Measurements from ENCODE around the gene FOXP1.

FOXP1 gene

DNA sequence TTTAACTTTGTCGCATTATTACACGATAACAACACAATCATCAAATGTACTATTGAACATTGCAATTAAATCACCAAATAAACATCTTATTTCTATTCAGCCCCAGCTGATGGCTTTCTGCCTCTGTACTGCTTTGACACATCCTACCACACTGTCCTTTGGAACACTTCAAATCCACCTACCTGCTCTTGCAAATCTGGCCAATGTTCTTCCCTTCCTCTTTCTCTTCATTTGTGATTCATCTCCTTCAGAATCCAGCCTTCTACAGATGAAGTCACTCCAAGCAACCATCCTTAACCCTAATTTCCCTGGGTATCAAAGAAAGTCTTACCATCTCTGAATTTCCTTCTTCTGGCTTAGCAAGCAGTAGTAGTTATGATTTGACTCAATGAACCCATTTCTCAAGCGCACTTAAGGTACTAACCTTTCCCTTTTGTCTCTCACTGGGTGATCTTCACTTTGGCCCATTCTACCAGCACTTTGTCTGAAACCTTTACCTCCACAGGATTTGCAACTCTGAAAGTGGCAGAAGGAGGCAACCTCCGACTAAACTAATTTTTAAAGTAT is 502.9 kb downstream of the FOXP1 start:
- Histone ChIP-seq H3K36me3 (ENCODE audit: control insufficient read depth, insufficient read depth, low read length) (no peaks in the 10 kb centered on the region), H3K4me3 (replicated peaks; ENCODE audit: low read depth, low read length) (no peak overlapping the region), H3K27me3 (replicated peaks; ENCODE audit: control insufficient read depth, insufficient read depth, low read length) (no peaks in the 10 kb centered on the region; the same call in 1 of the 2 replicates)
- no peak for DNase-seq (ENCODE audit: extremely low read depth, insufficient read length)
- TF ChIP-seq CTCF (IDR thresholded peaks at IDR 0.05; ENCODE audit: insufficient read depth, low read length, poor library complexity, severe bottlenecking): no peak

- no peak for TF ChIP-seq CTCF (IDR thresholded peaks at IDR 0.05; ENCODE audit: insufficient read depth, low read length, poor library complexity, severe bottlenecking)
- H3K4me3 ChIP-seq (replicated peaks; ENCODE audit: low read depth, low read length): no peak overlapping the region
- DNase-seq (ENCODE audit: extremely low read depth, insufficient read length): no peak
- H3K27me3 ChIP-seq (replicated peaks; ENCODE audit: control insufficient read depth, insufficient read depth, low read length): no peaks in the 10 kb centered on the region; the same call in 1 of the 2 replicates
- no peaks in the 10 kb centered on the region for H3K36me3 ChIP-seq (ENCODE audit: control insufficient read depth, insufficient read depth, low read length)
Measured at GRCh38 chr3:71078723-71079525, 504.6 kb downstream of the FOXP1 start.

GRCh38 chr3:71078199-71078598 is 505.3 kb downstream of the FOXP1 start:
- no peak for DNase-seq (ENCODE audit: extremely low read depth, insufficient read length)
- H3K4me3 ChIP-seq (replicated peaks; ENCODE audit: low read depth, low read length): no peak overlapping the region
- H3K27me3 ChIP-seq (replicated peaks; ENCODE audit: control insufficient read depth, insufficient read depth, low read length): no peaks in the 10 kb centered on the region; the same call in 1 of the 2 replicates
- TF ChIP-seq CTCF (IDR thresholded peaks at IDR 0.05; ENCODE audit: insufficient read depth, low read length, poor library complexity, severe bottlenecking): no peak
- H3K36me3 ChIP-seq (ENCODE audit: control insufficient read depth, insufficient read depth, low read length): no peaks in the 10 kb centered on the region

GRCh38 chr3:71077070-71077469 is 506.5 kb downstream of the FOXP1 start:
- no peak for DNase-seq (ENCODE audit: extremely low read depth, insufficient read length)
- no peak overlapping the region for H3K4me3 ChIP-seq (replicated peaks; ENCODE audit: low read depth, low read length)
- TF ChIP-seq CTCF (IDR thresholded peaks at IDR 0.05; ENCODE audit: insufficient read depth, low read length, poor library complexity, severe bottlenecking): no peak

DNA sequence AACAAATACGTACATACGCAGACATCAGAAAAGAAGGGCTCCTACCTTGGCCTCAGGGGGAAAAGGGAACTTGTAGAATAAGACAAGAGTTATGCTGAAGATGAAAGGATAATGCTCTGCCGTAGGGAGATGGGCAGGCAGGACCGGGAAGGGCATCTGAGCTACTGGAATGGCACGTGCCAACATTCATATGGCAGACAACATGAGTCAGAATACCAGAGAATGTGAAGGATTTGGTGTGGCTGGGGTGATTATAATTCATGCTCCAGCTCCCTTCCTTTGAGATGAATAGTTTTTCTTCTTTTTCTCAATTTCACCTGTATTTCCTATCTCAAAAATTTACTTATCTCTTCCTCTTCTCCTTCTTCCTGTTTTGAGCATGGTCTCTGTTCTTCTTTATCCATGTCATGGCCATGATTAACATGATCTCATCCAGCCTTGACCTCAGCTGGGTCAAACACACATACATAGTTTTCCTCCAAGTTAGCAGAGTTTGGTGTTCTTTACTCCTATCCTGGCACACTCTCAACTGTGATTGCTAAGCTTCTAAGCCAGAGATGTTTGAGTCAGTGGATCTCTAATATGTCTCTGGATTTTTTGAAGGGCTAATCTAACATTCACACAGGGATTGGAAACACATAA is 507.0 kb downstream of the FOXP1 start:
- H3K4me3 ChIP-seq (replicated peaks; ENCODE audit: low read depth, low read length): no peak overlapping the region
- no peak for DNase-seq (ENCODE audit: extremely low read depth, insufficient read length)
- TF ChIP-seq CTCF (IDR thresholded peaks at IDR 0.05; ENCODE audit: insufficient read depth, low read length, poor library complexity, severe bottlenecking): no peak
- H3K27me3 ChIP-seq (replicated peaks; ENCODE audit: control insufficient read depth, insufficient read depth, low read length): no peaks in the 10 kb centered on the region; the same call in 1 of the 2 replicates
- H3K36me3 ChIP-seq (ENCODE audit: control insufficient read depth, insufficient read depth, low read length): no peaks in the 10 kb centered on the region

More at GRCh38 chr3:71077070-71077469, 506.5 kb downstream of the FOXP1 start:
- H3K27me3 ChIP-seq (replicated peaks; ENCODE audit: control insufficient read depth, insufficient read depth, low read length): no peaks in the 10 kb centered on the region; the same call in 1 of the 2 replicates
- no peaks in the 10 kb centered on the region for H3K36me3 ChIP-seq (ENCODE audit: control insufficient read depth, insufficient read depth, low read length)
